Skin epidermis (tissue), 12 donors: ENCODE results near the gene SHLD1.

ENCODE experiments used
- H3K27ac ChIP-seq, 21 experiments: fragments of 200-600 bp; sonication (generic) in 11 of 21; one replicate each; pipeline ENCODE4 v1.5.0; 2020; ENCODE audit warnings: mild to moderate bottlenecking in 3 of 21, inconsistent platforms in 2 of 21, moderate library complexity in 2 of 21
- H3K4me3 ChIP-seq, 7 experiments: fragments of 200-600 bp; sonication (generic) in 2 of 7; one replicate each; pipeline ENCODE4 v1.5.0; 2020; ENCODE audit warnings: inconsistent platforms in 2 of 7, mild to moderate bottlenecking in 2 of 7, moderate library complexity in 1 of 7

Gene SHLD1

DNA sequence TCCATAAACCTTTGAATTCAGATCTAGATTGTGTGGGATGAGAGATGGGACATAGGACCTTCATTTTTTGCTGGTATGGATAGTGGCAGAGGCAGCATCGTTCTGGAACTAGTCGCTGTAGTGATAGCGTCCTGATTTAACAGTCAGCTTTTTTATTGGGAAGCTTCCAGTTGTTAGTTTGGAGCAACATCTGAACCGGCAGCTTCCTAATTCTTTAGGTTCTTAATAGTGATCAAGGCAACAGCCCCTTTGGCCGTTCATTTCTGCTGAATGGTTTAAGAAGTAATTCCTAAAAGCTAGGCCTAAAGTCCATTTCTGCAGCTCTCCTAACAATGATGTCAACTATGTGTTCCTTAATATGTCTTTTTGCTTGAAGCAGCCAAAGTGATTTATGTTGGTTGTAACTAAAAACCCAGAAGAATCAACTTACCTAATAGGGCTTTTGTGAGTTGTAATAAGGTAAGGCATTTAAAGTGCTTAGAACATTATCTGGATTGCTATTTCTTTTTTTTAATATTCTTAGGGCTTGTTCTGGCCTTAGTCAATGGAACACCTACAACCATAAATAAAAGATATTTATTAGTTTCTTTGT lies 90.3 kb downstream of the SHLD1 start:
- H3K27ac ChIP-seq: no peak overlapping the region
- no peak overlapping the region for H3K4me3 ChIP-seq

DNA sequence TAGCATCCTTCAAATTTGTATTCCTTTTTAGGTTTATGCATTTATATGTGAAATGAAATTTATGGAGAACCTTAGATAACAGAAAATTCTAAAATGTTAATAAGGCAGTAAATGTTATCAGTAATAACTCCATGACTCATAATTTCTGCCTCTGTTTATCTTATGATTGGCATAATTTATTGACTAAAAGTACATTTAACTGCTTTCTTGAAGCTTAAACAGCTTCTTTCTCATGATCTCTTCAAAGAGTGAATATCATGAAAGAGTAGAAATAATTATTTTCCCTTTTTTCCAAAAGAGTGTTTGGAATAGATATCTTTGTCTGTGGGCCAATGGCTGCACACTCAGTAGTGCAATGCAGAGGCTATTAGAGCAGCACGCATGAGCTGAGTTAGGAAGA lies 91.3 kb downstream of the SHLD1 start:
- no peak overlapping the region for H3K27ac ChIP-seq
- H3K4me3 ChIP-seq: no peak overlapping the region

DNA sequence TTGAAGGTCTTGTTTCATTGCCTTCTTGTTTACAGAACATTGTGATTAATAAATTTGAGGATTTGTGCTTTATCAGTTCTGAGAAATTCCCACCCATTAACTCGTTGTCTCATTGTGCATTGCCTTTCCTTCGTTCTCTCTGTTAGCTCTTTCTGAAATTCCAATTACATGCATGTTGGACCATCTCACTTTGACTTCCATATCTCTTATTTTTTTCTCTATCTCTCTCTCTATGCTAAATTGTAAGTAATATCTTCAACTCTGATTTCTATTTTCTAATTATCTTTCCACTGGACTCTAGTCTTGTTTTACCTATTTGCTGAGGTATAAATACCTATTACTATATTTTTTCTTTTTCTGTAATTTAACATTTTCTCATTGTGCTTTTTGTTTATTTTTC lies 92.3 kb downstream of the SHLD1 start:
- no peak overlapping the region for H3K4me3 ChIP-seq

DNA sequence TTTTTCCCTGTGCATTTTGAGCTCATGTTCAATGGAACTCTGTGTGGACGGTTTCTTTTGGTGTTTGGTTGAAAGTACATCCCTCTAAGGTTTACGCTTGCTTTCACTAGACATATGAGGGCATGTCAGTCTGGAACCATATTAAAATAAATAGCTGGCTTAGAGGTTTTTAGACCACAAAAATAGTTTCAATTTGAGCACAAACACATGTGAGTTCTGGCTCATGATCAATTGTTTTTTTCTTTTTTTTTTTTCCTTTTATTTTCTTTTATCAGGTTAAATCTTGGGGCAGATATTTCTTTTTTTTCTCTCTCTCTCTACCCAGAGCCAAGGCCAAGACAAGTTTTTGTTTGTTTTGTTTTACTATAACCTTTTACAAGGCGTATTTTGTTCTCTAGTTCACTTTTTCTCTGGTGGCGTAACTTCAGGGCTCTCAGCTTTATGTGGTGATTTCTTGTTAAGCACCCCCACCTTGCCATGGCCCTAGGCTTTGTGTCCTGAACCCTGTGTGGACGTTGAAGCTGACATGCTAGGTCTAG lies 92.9 kb downstream of the SHLD1 start:
- H3K27ac ChIP-seq: peak overlapping the region in 1 of 21 experiments; percentile 2
- H3K4me3 ChIP-seq: no peak overlapping the region

More for the DNA sequence above, 92.3 kb downstream of the SHLD1 start:
- H3K27ac ChIP-seq: no peak overlapping the region

DNA sequence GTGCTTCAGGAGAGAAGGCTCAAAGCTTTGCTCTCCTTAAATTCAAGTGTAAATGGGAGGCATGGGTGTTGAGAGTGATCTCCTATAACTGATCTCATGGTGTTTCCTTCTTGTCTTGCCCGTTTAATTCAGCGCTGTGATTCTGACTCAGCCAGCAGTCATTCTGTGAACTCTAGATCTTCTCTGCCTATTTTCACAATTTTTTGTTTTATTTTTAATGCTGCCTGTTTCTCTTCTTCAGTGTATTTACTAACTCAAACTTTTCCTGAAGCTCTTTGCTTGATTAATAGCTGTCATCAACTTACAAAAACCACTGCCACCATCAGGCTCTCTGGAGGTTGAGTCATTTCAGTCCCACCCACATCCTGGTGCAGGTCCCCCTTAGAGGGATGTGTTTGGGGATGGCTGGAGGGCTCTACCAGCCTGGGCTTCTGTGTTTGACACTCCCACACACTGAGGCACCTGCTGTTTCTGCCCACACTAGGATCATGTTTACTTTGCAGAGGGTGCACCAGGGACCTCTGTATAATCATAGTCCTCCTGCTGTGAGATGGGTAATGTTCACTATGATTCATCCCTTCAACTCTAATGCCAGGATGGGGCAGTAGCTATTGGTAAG lies 94.0 kb downstream of the SHLD1 start:
- H3K27ac ChIP-seq: peak overlapping the region in 1 of 21 experiments; percentile 2
- H3K4me3 ChIP-seq: no peak overlapping the region

DNA sequence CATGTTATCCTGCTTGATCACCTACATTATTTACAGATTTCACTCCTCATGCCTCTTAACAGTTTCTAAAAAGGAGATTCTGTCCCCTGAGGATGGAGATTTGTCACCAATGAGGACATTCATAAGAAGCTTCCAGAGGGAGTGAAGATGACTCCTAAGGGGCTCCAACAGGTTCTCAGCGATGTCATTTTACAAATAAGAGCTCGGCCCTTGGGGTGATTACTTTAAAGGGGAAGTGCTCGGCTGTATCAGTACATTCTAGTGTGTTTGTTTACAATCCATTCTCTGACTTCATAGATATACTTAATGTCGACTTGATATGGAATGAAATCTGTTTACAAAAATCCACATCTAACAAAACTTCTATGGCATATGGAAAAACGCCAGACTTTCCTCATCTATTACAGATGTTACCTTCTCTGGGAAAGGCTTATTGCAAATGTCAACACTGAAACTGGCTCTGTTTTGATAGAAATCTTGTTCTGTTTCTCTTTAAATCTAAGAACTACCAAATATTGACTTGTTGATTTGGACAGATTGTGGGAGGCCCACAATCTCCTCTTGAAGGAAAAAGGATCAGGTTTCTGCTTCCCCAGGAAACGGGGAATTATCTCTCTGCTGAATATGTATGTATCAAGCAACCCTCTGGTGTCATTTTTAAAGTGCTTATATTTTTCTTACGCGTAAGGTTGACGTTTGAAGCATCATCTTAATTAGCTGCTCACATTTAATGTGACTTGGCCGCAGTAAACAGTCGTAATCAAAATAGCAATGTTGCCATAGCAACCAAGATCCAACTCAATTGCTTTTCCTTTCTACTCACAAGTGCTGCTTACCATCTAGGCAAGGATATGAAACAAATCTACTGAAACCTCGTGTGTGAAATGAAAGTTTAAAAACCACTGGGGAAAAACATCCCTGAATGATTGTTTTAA lies 95.7 kb downstream of the SHLD1 start:
- Histone ChIP-seq H3K27ac (peak overlapping the region in 3 of 21 experiments; percentile 7 to 49 (median 34)), H3K4me3 (no peak overlapping the region)

DNA sequence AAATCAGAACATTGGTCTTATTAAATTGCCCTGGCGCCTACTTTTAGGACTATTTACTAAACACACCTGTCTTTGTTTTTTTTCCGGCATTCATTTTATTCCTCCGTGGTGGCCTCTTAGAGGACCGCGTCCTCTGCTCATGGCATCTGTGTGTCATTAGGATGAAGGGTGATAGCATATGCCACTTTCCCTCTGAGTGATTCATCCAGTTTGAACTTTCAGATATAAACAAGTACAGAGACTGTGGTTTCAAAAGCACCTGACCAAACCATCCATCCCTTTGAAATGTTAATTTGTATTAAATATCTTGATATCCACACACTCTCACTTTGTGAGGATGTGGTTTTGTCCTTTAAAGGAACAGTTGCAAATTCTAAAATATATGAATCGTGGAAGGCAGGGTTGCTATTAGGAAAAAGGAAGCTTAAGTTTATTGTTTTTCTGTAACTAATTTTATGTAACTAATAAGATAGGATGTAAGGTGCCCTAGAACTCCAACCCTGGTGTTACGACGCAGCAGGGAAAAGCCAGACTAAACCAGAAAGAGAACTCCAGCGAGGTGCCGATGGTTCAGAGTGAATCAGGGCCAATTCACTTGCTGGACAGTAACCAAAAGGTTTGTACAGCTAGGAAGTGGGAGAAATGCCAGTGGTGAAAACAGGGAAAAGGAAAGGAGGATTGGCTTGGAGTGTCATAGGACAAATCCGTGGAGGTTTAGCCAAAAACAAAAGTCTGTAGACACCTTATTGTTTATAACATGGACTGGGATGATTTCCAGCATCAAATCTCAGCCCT lies 98.7 kb downstream of the SHLD1 start:
- H3K4me3 ChIP-seq: no peak overlapping the region
- no peak overlapping the region for H3K27ac ChIP-seq

DNA sequence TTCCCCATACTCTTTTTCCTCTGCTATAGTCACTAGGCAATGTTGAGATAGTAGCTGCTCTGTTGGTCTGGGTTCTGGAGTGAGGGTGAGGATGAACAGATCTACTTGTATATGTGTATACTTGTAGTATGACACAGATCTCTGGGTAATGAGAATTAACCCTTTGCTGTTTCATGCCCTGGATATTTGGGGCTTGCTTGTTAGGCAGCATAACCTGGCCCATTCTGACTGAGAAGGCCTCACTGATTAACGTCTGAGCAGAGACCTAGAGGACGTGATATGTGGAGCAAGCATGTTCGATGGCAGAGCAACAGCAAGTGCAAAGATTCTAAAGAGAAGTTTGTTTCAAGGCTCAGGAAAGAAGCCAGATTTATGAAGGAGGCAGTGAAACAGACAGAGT lies 105.7 kb downstream of the SHLD1 start:
- no peak overlapping the region for H3K27ac ChIP-seq
- H3K4me3 ChIP-seq: no peak overlapping the region

DNA sequence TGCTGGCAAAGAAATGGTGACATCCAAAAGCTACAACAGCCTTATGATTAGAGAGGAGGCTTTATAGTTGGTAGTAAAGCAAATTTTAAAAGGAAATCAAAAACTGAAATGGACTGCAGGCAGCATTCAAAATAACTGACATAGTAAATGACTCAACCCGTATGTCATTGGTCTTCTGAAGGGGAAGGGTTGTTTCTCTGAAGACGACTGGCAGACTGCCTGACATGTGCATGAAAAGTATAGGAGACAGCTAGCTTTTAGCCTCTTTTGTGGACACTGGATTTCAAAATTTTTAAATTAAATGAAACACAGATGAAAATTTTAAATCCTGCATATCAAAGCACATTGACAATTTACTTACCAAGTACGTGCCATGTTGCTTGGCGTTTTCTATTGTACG lies 109.4 kb downstream of the SHLD1 start:
- no peak overlapping the region for H3K4me3 ChIP-seq
- H3K27ac ChIP-seq: no peak overlapping the region

DNA sequence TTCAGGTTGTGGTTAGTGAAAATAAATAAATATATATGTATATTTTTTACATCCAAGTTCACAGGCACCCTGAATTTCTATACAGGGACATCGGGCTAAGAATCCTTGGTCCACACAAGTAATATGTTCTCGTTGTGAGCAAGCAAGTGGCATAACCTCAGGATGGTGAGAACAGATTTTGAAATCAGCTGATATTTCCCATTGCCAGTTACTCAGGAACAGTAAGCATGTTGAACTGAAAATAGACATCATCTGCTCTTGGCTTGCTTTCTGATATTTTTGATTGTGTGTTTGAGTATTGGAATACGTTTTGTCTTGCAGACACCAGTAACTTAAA lies 112.5 kb downstream of the SHLD1 start:
- H3K27ac ChIP-seq: no peak overlapping the region
- H3K4me3 ChIP-seq: no peak overlapping the region

DNA sequence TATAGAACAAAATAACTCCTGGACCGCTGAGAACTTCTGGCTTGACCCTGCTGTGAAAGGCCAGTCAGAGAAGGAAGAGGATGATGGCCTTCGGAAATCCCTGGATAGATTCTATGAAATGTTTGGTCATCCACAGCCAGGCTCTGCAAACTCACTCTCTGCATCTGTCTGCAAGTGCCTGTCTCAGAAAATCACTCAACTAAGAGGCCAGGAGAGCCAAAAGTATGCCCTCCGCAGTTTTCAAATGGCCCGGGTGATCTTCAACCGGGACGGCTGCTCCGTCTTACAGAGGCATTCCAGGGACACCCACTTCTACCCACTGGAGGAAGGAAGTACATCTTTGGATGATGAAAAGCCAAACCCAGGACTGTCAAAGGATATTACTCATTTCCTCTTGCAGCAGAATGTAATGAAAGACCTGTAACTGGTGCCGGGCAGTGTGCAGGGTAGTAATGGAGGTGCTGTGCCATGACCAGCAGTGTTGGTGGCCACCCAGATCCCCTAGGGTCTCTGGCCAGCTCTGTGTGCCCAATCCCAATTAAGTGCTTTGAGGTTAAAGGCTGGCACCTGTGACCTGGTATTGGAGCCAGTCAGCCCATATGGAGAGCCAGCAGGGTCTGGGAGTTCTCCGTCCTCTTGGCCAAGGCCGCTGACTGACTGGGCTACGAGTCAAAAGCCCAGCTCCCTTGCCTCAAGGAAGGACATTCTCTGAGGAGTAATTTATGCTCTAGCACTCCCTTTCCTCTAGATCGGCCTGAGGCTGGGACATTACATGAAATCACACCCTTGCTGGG lies 113.0 kb downstream of the SHLD1 start:
- Histone ChIP-seq H3K4me3 (no peak overlapping the region), H3K27ac (peak overlapping the region in 1 of 21 experiments; percentile 43)

DNA sequence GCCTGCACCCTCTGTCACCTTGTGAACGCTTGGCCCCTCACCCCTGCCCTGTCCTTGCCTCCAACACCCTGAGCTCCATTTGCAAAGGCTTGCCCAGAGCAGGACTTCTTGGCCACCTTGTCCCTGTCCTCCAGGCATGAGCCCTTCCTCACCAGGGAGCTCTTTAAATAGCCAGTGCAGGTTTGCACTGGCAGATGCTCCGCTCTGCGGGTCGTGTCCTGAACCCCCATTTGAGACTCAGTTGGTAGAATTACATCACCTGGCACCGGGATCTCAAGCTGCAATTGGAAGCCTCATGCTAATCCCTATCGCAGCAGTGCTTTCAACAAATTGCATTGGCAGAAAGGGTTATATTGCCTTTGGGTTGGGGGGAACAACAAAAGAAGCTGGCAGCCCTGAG lies 114.2 kb downstream of the SHLD1 start:
- no peak overlapping the region for H3K4me3 ChIP-seq
- no peak overlapping the region for H3K27ac ChIP-seq

DNA sequence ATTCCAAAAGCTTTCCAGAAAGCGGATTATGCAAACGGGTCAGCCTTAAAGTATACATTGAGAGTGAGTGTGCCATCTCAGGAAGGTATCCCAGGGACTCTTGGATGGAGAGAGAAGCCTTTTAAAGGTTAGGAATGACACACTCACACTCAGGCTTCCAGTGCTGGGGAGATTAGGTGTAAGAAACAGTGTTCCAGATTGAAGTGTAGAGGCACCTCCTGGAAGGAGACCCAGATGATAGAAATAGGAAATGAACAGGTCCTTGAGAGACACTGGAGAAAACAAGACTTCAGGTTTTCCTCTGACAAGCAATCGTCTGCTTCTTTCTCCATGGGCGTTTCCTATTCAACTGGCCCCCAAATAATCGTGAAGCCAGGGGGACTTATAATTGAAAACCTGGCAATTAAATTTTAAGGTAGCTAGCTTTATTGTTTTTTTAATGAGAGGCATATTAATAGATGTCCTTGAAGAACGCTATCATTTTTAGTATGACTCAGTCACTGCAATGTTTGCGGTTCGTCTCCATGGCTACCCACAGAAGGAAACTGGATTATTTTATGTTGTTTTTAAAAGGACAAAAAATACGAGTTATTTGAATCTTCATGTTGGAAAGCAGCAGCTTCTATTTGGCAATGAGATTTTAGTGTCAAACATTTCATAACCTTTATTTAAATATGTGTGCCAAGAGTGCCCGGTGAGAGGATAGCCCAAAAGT lies 114.8 kb downstream of the SHLD1 start:
- no peak overlapping the region for H3K27ac ChIP-seq
- H3K4me3 ChIP-seq: no peak overlapping the region

DNA sequence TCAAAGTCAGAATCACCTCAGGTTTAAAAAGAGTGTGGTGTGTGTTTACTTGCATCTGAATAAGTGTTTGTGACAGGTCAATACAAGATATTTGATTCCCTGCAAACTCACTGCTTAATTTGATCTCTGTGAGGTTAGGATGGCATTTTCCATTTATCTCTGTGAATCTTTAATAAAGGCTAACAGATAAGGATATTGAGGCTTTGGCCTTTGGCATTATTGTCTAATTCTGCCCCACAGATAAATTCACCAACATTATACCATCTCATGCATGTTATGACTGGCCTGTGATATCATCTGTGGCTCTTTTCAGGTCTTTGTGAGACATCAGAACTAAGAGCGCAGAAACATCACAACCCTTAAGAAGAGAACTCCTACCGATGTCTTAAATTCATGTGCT lies 115.4 kb downstream of the SHLD1 start:
- Histone ChIP-seq H3K27ac (no peak overlapping the region), H3K4me3 (no peak overlapping the region)

DNA sequence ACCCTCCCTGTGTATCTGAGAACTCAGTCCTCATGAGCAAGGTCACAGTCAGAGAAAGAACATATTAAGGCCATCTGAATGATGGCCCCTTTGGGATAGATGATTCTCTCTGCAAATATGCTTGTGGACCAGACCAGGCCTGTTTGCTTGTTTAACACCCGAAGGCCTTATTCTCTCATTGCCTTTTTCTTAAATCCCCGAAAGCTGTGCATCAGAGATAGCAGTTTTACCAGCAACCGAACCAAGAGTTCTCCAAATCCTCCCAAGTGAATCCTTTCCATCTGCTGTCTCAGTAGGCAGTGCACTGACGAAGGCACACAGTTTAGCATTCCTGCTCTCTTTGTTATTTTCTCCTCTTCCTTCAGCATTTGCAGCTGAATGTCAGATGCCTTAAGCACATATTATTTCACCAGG lies 120.4 kb downstream of the SHLD1 start:
- no peak overlapping the region for H3K27ac ChIP-seq
- H3K4me3 ChIP-seq: no peak overlapping the region

DNA sequence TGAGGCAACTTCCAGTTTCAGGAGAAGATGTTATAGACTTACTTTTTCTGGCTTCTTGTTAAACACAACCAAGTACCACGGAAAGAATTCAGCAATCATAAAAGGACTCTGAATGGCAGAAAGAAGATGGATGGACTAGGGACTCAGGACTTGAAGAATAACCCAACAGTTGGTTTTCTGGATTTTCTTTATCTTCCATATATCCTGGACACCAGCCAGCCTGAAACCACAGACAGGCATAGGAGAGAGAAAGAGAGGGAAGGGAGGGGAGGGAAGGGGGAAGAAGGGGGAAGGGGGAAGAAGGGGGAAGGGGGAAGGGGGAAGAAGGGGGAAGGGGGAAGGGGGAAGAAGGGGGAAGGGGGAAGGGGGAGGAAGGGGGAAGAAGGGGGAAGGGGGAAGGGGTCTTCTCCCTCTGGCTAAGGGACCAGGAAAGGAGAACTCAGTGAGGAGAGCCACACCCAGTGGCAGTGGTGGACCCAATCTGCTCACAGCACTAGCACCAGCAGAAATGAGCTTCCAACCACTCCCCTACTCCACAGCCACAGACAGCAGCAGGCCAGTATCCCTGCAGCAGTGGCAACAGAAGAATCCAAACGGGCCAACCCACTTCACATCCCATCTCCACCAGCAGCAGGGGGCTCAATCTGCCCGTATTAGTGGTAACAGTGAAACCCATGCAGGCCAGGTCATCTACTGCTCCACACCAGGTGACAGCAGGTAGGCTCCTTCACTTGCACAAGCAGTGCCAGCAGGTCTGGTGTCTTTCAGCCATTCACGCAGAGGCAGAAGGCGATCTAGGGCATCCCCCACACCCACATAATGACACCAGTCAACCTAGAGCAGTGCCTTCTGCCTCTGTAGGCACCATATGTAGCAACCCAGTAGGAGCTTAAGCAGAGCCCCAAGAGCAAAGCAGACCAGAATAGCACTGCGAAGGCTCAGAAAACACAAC lies 121.5 kb downstream of the SHLD1 start:
- H3K4me3 ChIP-seq: no peak overlapping the region
- H3K27ac ChIP-seq: no peak overlapping the region

DNA sequence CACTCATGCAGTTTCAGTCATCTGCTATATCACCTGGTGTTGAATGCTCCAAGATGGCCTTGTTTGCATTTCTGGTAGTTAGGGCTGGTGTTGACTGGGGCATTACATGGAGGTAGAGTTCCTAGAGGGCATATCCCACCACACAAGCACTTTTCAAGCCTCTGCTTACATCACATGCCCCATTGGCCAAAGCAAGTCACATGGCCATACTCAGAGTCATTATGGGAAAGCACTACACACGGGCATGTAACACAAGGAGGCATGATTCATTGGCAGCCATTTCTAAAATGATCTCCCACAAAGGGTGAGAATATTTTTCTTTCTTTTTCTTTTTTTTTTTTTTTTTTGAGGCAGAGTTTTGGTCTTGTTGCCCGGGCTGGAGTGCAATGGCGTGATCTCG lies 126.9 kb downstream of the SHLD1 start:
- no peak overlapping the region for H3K27ac ChIP-seq

More for the DNA sequence above, 126.9 kb downstream of the SHLD1 start:
- no peak overlapping the region for H3K4me3 ChIP-seq
